GM19240 (cell line): Measurements from ENCODE around the gene PAPOLB.

ENCODE experiments used
- DNase-seq: peaks from one replicate; pipeline ENCODE4 v3.0.0; 2011; ENCODE audit warnings: low spot score; ENCODE audit not compliant: insufficient read length

Gene PAPOLB

GRCh38 chr7:4825081-4825480 lies 36.7 kb downstream of the PAPOLB start:
- DNase-seq: no peak

GRCh38 chr7:4824120-4824775 lies 37.6 kb downstream of the PAPOLB start:
- no peak for DNase-seq

- no peak for DNase-seq
Observed at GRCh38 chr7:4823441-4824119, 38.2 kb downstream of the PAPOLB start.

- DNase-seq: no peak
Observed at GRCh38 chr7:4822677-4823076, 39.2 kb downstream of the PAPOLB start.

GRCh38 chr7:4820967-4821471 lies 40.8 kb downstream of the PAPOLB start:
- no peak for DNase-seq

GRCh38 chr7:4820405-4820966 lies 41.3 kb downstream of the PAPOLB start:
- DNase-seq: no peak

- no peak for DNase-seq
Observed at GRCh38 chr7:4819560-4820404, 42.0 kb downstream of the PAPOLB start.

- no peak for DNase-seq
Observed at GRCh38 chr7:4818000-4818794, 43.6 kb downstream of the PAPOLB start.

- no peak for DNase-seq
Observed at GRCh38 chr7:4817178-4817901, 44.5 kb downstream of the PAPOLB start.

- no peak for DNase-seq
Observed at GRCh38 chr7:4816419-4817080, 45.3 kb downstream of the PAPOLB start.

- no peak for DNase-seq
Observed at GRCh38 chr7:4815609-4816418, 46.0 kb downstream of the PAPOLB start.

- no peak for DNase-seq
Observed at GRCh38 chr7:4815121-4815520, 46.7 kb downstream of the PAPOLB start.

GRCh38 chr7:4814433-4814832 lies 47.4 kb downstream of the PAPOLB start:
- DNase-seq: no peak

GRCh38 chr7:4809666-4810065 lies 52.2 kb downstream of the PAPOLB start:
- no peak for DNase-seq

- no peak for DNase-seq
Observed at GRCh38 chr7:4809091-4809591, 52.7 kb downstream of the PAPOLB start.

GRCh38 chr7:4808565-4808964 lies 53.3 kb downstream of the PAPOLB start:
- no peak for DNase-seq

- no peak for DNase-seq
Observed at GRCh38 chr7:4808026-4808425, 53.8 kb downstream of the PAPOLB start.
